ES-I3 (cell line): ENCODE data around the gene MYBPC2.

Source experiments
- H3K36me3 ChIP-seq: 2 replicates; pipeline ENCODE4 v1.6.1; 2013; ENCODE audit warnings: mild to moderate bottlenecking, low read length, control low read depth, moderate library complexity; ENCODE audit not compliant: insufficient read depth
- H3K4me1 ChIP-seq: 2 replicates; pipeline ENCODE4 v1.6.1; 2013; ENCODE audit warnings: mild to moderate bottlenecking, control low read depth, low read length; ENCODE audit not compliant: insufficient read depth
- H3K9ac ChIP-seq: 2 replicates; pipeline ENCODE4 v1.6.1; 2013; ENCODE audit warnings: low read depth, mild to moderate bottlenecking, low read length, moderate library complexity
- H3K9me3 ChIP-seq: 2 replicates; pipeline ENCODE4 v1.6.1; 2013; ENCODE audit warnings: mild to moderate bottlenecking, low read length, moderate library complexity; ENCODE audit not compliant: control insufficient read depth, insufficient read depth

MYBPC2 gene

DNA sequence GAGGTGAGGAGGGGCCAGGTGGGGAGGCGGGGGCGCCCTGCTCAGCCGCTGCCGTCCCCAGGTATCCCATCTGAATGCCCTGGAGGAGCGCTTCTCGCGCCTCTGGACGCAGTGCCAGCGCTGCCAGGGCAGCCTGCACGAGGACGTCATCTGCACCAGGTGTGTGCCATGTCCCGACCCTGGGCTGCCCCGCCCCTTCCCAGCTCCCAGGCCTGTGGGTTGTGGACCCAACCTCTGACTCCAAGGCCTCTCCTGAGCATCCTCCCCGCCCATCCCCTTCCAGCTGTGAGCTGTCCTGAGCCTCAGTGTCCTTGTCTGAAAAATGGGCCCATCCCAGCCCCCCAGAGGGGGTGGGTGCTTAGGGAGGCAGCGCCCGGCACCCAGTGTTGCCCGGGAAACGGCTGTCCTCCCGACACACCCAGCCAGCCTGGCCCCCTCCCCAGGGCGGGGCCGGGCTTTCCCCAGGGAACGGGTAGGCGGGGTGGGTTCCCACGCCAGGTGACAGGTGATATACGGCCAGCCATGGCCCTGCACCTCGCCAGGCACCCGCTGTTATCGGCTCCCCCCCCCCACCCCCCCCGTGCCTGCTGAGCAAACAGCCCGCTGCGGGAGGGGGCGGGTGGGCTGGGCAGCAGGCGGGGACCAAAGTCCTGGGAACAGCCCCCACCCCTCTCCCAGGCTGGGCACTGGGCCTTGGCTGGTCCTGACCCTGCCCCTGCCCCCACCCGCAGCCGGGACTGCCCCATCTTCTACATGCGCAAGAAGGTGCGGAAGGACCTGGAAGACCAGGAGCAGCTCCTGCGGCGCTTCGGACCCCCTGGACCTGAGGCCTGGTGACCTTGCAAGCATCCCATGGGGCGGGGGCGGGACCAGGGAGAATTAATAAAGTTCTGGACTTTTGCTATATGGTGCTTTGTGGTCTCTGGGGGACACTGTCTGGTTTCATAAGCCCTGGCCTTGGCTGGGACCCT lies 15.3 kb upstream of the MYBPC2 start:
- no peaks in the 10 kb centered on the region for H3K36me3 ChIP-seq
- H3K9me3 ChIP-seq: no peaks in the 10 kb centered on the region
- peaks cover 8% of the 10 kb centered on the region; the same call in 1 of the 2 replicates for H3K4me1 ChIP-seq
- peak overlapping the region; percentile 48; the same call in 1 of the 2 replicates for H3K9ac ChIP-seq

DNA sequence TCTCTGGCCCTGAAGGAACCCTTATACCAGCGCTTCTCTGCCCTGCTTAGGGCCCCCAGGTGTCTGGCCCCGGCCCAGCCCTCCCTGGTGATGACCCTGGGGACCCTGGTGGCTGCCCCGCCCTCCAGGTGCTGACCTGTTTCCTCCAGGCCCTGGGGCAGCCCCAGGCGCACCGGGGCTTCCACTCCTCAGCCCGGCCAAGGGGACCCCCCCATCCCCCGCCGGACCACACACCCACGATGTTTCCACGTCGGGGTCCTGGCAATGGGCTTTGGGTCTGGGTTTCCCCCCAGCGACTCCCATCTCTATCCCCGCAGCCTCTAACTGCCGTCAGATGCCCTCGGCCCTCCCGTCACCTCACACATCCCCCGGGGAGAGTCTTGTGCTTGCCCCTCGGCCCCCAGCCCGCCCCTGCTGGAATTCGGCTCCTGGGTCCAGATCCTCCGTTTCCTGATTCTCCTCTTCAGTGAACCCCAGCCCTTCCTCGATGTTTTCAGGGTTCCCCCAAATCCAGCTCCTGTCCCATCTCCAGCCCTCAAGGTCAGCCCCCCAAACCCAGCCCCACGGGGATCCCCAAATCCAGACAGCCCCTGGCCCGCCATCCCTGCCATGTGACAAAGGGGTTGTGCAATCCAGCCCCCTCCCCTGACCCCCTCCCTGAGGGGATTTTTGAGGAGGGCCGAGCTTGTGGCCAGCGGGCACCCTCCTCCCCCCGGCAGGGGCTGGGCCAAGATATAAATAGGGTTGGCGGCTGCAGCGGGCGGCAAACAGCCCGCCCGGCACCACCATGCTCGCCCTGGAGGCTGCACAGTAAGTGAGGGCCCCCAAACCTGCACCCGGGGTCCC lies 14.3 kb upstream of the MYBPC2 start, which contains the start of gene SPIB:
SPIB (plus strand) TSS at position 763 of the 846 bp plus-strand sequence; CDS start at position 788, 25 bp downstream.
- Histone ChIP-seq H3K9me3 (no peaks in the 10 kb centered on the region), H3K4me1 (peaks cover 8% of the 10 kb centered on the region; the same call in 1 of the 2 replicates), H3K9ac (peak within 1 kb of the TSS; percentile 48; the same call in 1 of the 2 replicates), H3K36me3 (no peaks in the 10 kb centered on the region)

DNA sequence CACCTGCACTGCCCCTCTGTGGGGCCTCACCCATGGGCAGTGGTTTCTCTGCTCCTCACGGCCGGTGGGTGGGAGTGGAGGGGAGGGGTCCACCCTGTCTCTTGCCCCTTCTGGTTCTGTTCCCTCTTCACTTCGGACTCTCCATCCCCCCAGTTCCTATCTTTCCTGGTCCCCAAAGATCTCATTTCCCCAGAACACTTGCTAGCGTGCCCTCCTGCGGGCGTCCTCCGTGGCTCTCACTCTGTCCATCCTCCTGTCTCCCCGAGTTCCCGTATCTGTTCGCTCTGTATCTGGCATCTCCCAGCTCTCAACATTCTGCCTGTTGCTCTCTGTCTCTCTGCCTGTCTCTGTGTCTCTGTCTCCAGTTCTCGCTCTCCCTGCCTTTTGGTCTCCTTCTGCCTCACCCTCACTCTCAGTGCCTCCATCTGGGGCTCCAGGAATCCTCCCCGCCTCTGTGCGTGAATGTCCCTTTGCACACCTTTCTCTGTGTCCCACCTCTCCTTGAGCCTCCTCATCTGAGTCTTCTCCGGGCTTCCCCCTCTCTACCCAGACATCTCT lies 13.6 kb upstream of the MYBPC2 start:
- H3K36me3 ChIP-seq: no peaks in the 10 kb centered on the region
- peaks cover 8% of the 10 kb centered on the region; the same call in 1 of the 2 replicates for H3K4me1 ChIP-seq

DNA sequence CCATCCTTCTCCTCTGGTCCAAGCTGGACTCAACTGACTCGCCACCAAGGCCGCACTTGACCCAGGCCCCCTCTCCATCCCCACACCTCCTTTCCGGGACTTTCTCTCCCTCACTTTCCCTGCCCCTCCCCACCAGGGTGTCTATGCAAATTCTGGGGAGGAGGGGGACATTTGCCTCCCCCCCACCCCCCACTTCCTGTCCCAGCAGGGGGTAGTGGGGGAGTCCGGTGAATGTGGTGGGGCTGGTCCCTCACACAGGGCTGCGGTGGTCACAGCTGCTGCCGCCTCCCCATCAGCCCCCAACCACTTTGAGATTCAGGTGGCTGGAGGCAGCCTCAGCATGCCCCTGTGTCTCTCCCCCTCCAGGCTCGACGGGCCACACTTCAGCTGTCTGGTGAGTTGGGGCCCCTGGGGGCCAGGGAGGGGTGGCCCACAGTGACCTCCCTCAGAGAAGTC lies 13.1 kb upstream of the MYBPC2 start:
- Histone ChIP-seq H3K4me1 (peaks cover 8% of the 10 kb centered on the region; the same call in 1 of the 2 replicates), H3K9ac (peak overlapping the region; percentile 48; the same call in 1 of the 2 replicates), H3K9me3 (no peaks in the 10 kb centered on the region), H3K36me3 (no peaks in the 10 kb centered on the region)

More for the DNA sequence above, 13.6 kb upstream of the MYBPC2 start:
- no peaks in the 10 kb centered on the region for H3K9me3 ChIP-seq
- peak overlapping the region; percentile 48; the same call in 1 of the 2 replicates for H3K9ac ChIP-seq

DNA sequence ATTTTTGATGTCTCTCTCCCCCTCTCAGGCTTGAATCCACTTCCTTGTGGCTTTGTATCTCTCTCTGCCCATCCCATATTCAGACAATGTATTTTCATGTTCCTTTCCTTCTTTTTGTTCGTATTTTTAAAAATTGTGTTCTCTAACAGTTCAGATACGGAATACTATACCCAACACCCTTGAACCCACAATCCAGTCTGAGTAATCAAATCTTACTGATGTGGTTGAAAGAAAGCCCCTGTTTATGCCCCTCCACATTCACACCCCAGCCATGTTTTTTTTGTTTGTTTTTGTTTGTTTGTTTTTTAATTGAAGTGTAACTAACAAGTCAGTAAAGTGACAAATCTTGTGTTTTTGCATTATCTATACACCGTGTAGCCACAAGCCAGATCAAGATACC lies 12.6 kb upstream of the MYBPC2 start:
- peaks cover 8% of the 10 kb centered on the region; the same call in 1 of the 2 replicates for H3K4me1 ChIP-seq
- peak overlapping the region; percentile 48; the same call in 1 of the 2 replicates for H3K9ac ChIP-seq
- no peaks in the 10 kb centered on the region for H3K9me3 ChIP-seq
- no peaks in the 10 kb centered on the region for H3K36me3 ChIP-seq

DNA sequence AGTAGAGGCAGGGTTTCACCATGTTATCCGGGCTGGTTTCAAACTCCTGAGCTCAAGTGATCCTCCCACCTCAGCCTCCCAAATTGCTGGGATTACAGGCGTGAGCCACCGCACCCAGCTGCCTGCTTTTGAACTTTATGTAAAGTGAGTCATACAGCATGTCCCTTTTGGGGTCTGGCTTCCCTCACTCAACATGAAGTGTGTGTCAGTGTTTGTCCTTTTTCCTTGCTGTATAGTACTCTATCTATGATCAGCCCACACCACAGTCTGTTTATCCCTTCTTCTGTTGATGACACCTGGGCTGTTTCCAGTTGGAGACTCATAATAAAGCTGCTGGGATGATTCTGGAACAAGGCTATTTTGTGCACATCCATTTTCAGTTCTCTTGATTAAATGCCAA lies 11.9 kb upstream of the MYBPC2 start:
- Histone ChIP-seq H3K4me1 (peaks cover 8% of the 10 kb centered on the region; the same call in 1 of the 2 replicates), H3K36me3 (no peaks in the 10 kb centered on the region), H3K9me3 (no peaks in the 10 kb centered on the region), H3K9ac (no peak overlapping the region)

DNA sequence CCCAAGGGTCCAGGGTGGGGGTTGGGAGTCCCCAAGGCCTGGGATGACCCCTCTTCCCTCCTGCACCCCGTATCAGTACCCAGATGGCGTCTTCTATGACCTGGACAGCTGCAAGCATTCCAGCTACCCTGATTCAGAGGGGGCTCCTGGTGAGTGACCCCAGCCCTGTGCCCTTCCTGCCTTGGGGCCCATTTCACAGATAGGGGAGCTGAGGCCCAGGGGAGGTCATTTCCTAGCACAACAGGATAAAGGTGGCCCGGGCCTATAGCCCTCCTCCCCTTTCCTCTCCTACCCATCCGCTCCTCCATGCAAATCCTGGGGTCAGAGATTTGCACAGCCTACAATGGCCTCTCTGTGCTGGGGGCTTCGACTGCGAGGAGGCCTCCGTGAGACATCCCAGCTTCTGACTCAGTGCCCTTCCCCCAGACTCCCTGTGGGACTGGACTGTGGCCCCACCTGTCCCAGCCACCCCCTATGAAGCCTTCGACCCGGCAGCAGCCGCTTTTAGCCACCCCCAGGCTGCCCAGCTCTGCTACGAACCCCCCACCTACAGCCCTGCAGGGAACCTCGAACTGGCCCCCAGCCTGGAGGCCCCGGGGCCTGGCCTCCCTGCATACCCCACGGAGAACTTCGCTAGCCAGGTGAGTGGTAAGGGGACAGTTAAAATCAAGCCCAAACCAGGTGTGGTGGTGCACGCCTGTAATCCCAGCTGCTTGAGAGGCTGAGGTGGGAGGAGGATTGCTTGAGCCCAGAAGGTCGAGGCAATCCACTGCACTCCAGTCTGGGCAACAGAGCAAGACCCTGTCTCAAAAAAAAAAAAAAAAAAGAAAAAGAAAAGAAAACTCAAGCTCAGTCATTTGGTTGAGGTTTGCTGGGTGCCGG lies 10.1 kb upstream of the MYBPC2 start:
- Histone ChIP-seq H3K9me3 (no peaks in the 10 kb centered on the region), H3K4me1 (peaks cover 8% of the 10 kb centered on the region; the same call in 1 of the 2 replicates), H3K36me3 (no peaks in the 10 kb centered on the region), H3K9ac (no peak overlapping the region)

DNA sequence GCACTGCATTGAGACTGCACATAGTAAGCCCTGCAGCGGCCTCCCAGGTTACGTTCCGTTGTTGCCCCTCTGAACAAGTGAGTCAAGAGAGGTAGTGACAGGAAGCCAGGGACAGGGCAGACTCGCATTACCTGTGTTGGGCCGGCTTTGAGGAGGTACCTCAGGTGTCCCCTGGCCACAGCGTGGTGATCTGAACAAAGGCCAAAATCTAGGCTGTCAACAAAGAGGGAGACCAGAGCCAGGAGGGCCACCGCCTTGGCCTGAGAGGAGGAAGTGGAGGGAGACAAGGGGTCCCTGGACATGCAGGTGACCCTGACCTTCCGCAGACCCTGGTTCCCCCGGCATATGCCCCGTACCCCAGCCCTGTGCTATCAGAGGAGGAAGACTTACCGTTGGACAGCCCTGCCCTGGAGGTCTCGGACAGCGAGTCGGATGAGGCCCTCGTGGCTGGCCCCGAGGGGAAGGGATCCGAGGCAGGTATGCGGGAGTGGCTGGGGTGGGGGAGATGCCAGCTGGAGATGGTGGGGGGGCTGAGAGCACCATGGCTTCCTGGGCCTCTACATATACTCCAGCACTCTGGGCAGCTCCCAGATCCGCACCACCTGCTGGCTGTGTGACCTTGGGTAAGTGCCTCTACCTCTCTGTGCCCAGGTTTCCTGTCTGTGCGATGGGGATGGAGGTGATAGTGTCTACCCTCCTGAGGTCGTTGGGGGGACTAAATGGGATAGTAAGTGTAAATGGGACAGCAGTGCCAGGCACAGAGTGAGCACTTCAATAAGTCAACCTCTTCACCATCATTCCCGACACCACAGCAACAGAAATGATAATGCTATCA lies 9.2 kb upstream of the MYBPC2 start:
- Histone ChIP-seq H3K36me3 (no peaks in the 10 kb centered on the region), H3K9ac (no peak overlapping the region), H3K4me1 (peaks cover 8% of the 10 kb centered on the region; the same call in 1 of the 2 replicates), H3K9me3 (no peaks in the 10 kb centered on the region)

DNA sequence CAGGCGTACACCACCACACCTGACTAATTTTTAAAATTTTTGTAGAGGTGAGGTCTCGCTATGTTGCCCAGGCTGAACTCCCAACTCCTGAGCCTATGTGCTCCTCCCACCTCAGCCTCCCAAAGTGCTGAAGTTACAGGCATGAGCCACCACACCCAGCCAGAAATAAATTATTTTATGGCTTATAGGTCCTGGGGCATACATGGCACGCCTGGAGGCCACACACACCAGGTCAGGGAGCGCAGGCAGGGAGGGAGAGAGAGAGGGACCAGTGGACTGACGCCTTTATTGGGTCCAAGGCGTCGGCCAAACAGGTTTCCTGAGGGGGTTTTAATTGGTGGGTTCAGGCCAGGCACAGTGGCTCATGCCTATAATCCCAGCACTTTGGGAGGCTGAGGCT lies 7.1 kb upstream of the MYBPC2 start:
- Histone ChIP-seq H3K4me1 (no peaks in the 10 kb centered on the region), H3K9me3 (no peaks in the 10 kb centered on the region), H3K36me3 (no peaks in the 10 kb centered on the region), H3K9ac (no peak overlapping the region)

DNA sequence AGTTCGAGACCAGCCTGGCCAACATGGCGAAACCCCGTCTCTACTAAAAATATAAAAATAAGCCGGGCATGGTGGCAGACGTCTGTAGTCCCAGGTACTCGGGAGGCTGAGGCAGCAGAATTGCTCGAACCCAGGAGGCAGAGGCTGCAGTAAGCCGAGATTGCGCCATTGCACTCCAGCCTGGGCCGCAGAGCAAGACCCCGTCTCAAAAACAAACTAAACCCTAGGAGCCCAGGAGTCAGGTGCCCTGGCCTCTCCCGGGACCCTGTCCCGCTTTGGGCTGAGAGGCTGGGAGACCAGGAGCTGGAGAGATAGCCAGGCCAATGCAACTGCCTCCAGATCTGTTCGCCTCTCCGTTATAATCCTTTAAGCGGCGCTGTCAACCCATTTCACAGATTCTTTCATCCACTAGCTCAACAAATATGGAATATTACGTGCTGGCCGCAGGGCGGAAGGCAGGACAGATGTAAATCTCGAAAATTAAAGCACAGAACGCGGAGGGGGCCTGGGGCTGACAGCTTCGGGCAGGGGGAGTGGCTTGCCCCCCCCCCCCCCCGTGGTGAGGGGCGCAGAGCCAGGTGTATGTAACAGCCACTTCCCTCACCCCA lies 5.3 kb upstream of the MYBPC2 start:
- H3K9ac ChIP-seq: peak overlapping the region; percentile 35; the same call in 1 of the 2 replicates
- peaks cover 7% of the 10 kb centered on the region; the same call in 1 of the 2 replicates for H3K4me1 ChIP-seq
- no peaks in the 10 kb centered on the region for H3K36me3 ChIP-seq
- H3K9me3 ChIP-seq: no peaks in the 10 kb centered on the region

DNA sequence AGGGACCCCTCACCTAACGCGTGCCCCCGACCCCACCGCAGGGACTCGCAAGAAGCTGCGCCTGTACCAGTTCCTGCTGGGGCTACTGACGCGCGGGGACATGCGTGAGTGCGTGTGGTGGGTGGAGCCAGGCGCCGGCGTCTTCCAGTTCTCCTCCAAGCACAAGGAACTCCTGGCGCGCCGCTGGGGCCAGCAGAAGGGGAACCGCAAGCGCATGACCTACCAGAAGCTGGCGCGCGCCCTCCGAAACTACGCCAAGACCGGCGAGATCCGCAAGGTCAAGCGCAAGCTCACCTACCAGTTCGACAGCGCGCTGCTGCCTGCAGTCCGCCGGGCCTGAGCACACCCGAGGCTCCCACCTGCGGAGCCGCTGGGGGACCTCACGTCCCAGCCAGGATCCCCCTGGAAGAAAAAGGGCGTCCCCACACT lies 4.7 kb upstream of the MYBPC2 start:
- H3K9ac ChIP-seq: peak overlapping the region; percentile 35; the same call in 1 of the 2 replicates
- H3K9me3 ChIP-seq: no peaks in the 10 kb centered on the region
- peaks cover 10% of the 10 kb centered on the region; the same call in 1 of the 2 replicates for H3K4me1 ChIP-seq
- no peaks in the 10 kb centered on the region for H3K36me3 ChIP-seq
